Progenitor cell of endocrine pancreas (in vitro differentiated cells): Measurements from ENCODE around the gene PTPRU. TPM values are rescaled to one million over a fixed set of nuclear protein-coding genes. Genes with fewer than 3 reads are reported as not detected.
A peak's percentile ranks its signal among the peaks of the same experiment; 100 is the strongest.

Source experiments
- DNase-seq: peaks from one replicate; pipeline ENCODE4 v3.0.0; 2021; ENCODE audit warnings: low spot score; ENCODE audit not compliant: unreplicated experiment
- H3K27ac Mint-ChIP-seq: 2 replicates; pipeline ENCODE4 v1.8.0; 2021; ENCODE audit warnings: mild to moderate bottlenecking, moderate library complexity, mixed read lengths
- H3K27me3 Mint-ChIP-seq: 2 replicates; pipeline ENCODE4 v1.8.0; 2021; ENCODE audit warnings: mixed read lengths
- H3K36me3 Mint-ChIP-seq: 2 replicates; pipeline ENCODE4 v1.8.0; 2022; ENCODE audit warnings: mixed read lengths; ENCODE audit not compliant: insufficient read depth
- H3K4me1 Mint-ChIP-seq: 2 replicates; pipeline ENCODE4 v1.8.0; 2021; ENCODE audit warnings: low read depth, mixed read lengths
- H3K4me3 Mint-ChIP-seq: 2 replicates; pipeline ENCODE4 v1.8.0; 2021; ENCODE audit warnings: low read depth, mild to moderate bottlenecking, moderate library complexity, mixed read lengths
- H3K9me3 Mint-ChIP-seq: 2 replicates; pipeline ENCODE4 v1.8.0; 2021; ENCODE audit warnings: low read depth, mixed read lengths
- CTCF ChIP-seq: fragments of 200-600 bp; sonication (generic); IDR thresholded peaks from one replicate; pipeline ENCODE4 v1.5.0; 2021; ENCODE audit warnings: antibody characterized with exemption, mild to moderate bottlenecking; ENCODE audit not compliant: unreplicated experiment
- total RNA-seq: library from RNA; stranded (reverse); gene quantifications from 2 replicates; pipeline ENCODE4 v1.2.1, GENCODE V29; 2021

PTPRU gene
- total RNA-seq, 1 donor from 2014 or later, result 79.4 TPM

GRCh38 chr1:29331729-29332128 lies 95.4 kb downstream of the PTPRU start:
- no peak overlapping the region for H3K27ac Mint-ChIP-seq
- no peak overlapping the region for H3K4me3 Mint-ChIP-seq
- H3K9me3 Mint-ChIP-seq, result no peaks in the 10 kb centered on the region
- H3K27me3 Mint-ChIP-seq, result peaks cover 4% of the 10 kb centered on the region
- peaks cover 5% of the 10 kb centered on the region for H3K36me3 Mint-ChIP-seq
- TF ChIP-seq CTCF, result no peak
- peaks cover 2% of the 10 kb centered on the region for H3K4me1 Mint-ChIP-seq
- no peak for DNase-seq

- TF ChIP-seq CTCF, result peak; percentile 58
- no peaks in the 10 kb centered on the region for H3K9me3 Mint-ChIP-seq
- peak overlapping the region; percentile 85 for H3K27ac Mint-ChIP-seq
- peaks cover 4% of the 10 kb centered on the region for H3K27me3 Mint-ChIP-seq
- H3K4me1 Mint-ChIP-seq, result peaks cover 2% of the 10 kb centered on the region
- H3K4me3 Mint-ChIP-seq, result no peak overlapping the region
- peaks cover 5% of the 10 kb centered on the region for H3K36me3 Mint-ChIP-seq
- no peak for DNase-seq
Observed at GRCh38 chr1:29332204-29332603, 95.9 kb downstream of the PTPRU start.

- Mint-ChIP-seq H3K4me1 (peaks cover 2% of the 10 kb centered on the region), H3K9me3 (no peaks in the 10 kb centered on the region), H3K4me3 (no peak overlapping the region), H3K36me3 (peaks cover 4% of the 10 kb centered on the region), H3K27me3 (peaks cover 9% of the 10 kb centered on the region), H3K27ac (no peak overlapping the region)
- no peak for TF ChIP-seq CTCF
- no peak for DNase-seq
Observed at GRCh38 chr1:29333008-29333407, 96.7 kb downstream of the PTPRU start.

- TF ChIP-seq CTCF, result no peak
- no peak overlapping the region for H3K4me3 Mint-ChIP-seq
- no peak overlapping the region for H3K27ac Mint-ChIP-seq
- DNase-seq, result no peak
- peaks cover 2% of the 10 kb centered on the region for H3K36me3 Mint-ChIP-seq
- H3K27me3 Mint-ChIP-seq, result peaks cover 12% of the 10 kb centered on the region
- no peaks in the 10 kb centered on the region for H3K9me3 Mint-ChIP-seq
- peaks cover 2% of the 10 kb centered on the region for H3K4me1 Mint-ChIP-seq
Observed at GRCh38 chr1:29335573-29335972, 99.3 kb downstream of the PTPRU start.

DNA sequence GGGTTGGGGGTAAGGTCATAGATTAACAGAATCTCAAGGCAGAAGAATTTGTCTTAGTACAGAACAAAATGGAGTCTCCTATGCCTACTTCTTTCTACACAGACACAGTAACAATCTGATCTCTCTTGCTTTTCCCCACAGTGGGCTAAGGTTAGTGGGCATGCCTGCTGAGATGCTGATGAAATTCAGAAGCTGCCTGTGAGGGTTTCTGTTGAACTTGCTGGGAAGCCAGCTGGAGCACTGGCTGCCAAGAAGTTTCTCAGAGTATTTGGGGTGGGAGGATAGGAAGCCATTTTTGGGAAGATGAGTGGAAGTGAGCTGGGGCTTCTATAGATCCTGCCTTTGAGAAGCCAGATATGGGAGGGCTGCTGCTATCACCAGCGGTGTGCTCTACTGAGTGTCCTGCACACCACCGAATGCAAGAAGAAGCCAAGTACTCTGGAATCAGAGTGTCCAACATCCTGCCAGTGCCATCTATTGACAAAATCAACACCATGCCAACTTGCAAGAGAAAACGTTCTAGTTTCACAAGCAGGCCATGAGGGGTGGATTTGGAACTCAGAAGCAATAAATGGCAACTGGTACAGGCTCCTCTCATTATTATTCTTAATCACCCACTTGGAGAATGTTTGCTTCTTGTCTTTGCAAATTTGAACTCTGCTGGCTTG lies 102.7 kb downstream of the PTPRU start:
- TF ChIP-seq CTCF, result no peak
- DNase-seq, result no peak
- peaks cover 25% of the 10 kb centered on the region for H3K27me3 Mint-ChIP-seq
- H3K27ac Mint-ChIP-seq, result no peak overlapping the region
- H3K4me3 Mint-ChIP-seq, result no peak overlapping the region
- H3K9me3 Mint-ChIP-seq, result no peaks in the 10 kb centered on the region
- H3K36me3 Mint-ChIP-seq, result no peaks in the 10 kb centered on the region
- no peaks in the 10 kb centered on the region for H3K4me1 Mint-ChIP-seq
